HCT116 (cell line): ENCODE measurements around the gene FERMT3. TPM values are rescaled to one million over a fixed set of nuclear protein-coding genes. Genes with fewer than 3 reads are reported as not detected.

Experiments used
- ATAC-seq: fragments of 200-7000 bp; cut with Tn5 transposase; 2 replicates; pipeline ENCODE4 v1.9.1; 2020; ENCODE audit warnings: mild to moderate bottlenecking, moderate library complexity
- BruUV-seq: library from RNA; stranded (reverse); fragments of 400-500 nt; replicated peaks from 2 replicates; lab custom pipeline; 2021; lab: Mats Ljungman, UMichigan
- CTCF ChIA-PET: fragments of 300-600 bp; sonication (Branson Sonifier 250); formaldehyde crosslinking; loops from one replicate; lab custom pipeline; 2021; ENCODE audit warnings: antibody characterized with exemption; lab: Charles Lee
- POLR2A ChIA-PET: fragments of 300-600, 350-600 bp; sonication (Branson Sonifier 250); formaldehyde crosslinking; loops from one replicate; lab custom pipeline; 2021; ENCODE audit warnings: antibody characterized with exemption; lab: Charles Lee
- RAD21 ChIA-PET, 2 experiments: fragments of 300-600 bp; sonication (Branson Sonifier 250); formaldehyde crosslinking; loops; one replicate each; lab custom pipeline; 2023; ENCODE audit warnings: low total read pairs in 2 of 2; ENCODE audit not compliant: uncharacterized antibody in 2 of 2, unreplicated experiment in 2 of 2, low non-redundant PET in 1 of 2; lab: Charles Lee
- DNase-seq: peaks from one replicate; pipeline ENCODE4 v3.0.0-alpha.2; 2010; ENCODE audit warnings: low read depth, low spot score
- H2AFZ ChIP-seq: fragments of 200-600 bp; shearing (Covaris generic), sonication (generic); 2 replicates; pipeline ENCODE4 v1.6.1; 2017; ENCODE audit warnings: low read depth, mixed run types, mixed read lengths, antibody characterized with exemption, low read length; ENCODE audit not compliant: poor library complexity, severe bottlenecking
- H3K27ac ChIP-seq: 2 replicates; pipeline ENCODE4 v1.5.1; 2012; ENCODE audit warnings: low read depth, low read length
- H3K27me3 ChIP-seq: fragments of 200-600 bp; sonication (generic); 2 replicates; pipeline ENCODE4 v1.6.1; 2016; ENCODE audit warnings: mixed run types, low read length, mixed read lengths; ENCODE audit not compliant: insufficient read depth
- H3K36me3 ChIP-seq, 2 experiments: fragments of 200-500 bp in 1 of 2; fragments of 200-600 bp in 1 of 2; sonication (Bioruptor generic) in 1 of 2; sonication (generic) in 1 of 2; 2 replicates each; pipeline versions ENCODE4 v1.5.1 to v1.6.1; 2014 to 2016; ENCODE audit warnings: low read length in 2 of 2, inconsistent platforms in 1 of 2, mixed read lengths in 1 of 2, mixed run types in 1 of 2; ENCODE audit not compliant: insufficient read depth in 2 of 2, control insufficient read depth in 1 of 2
- H3K4me1 ChIP-seq, 2 experiments: fragments of 200-600 bp in 1 of 2; sonication (generic) in 1 of 2; 2 replicates each; pipeline versions ENCODE4 v1.5.1 to v1.6.1; 2012 to 2017; ENCODE audit warnings: low read length in 2 of 2, inconsistent platforms in 1 of 2, mild to moderate bottlenecking in 1 of 2, mixed read lengths in 1 of 2, mixed run types in 1 of 2, moderate library complexity in 1 of 2; ENCODE audit not compliant: insufficient read depth in 2 of 2, control insufficient read depth in 1 of 2
- H3K4me2 ChIP-seq: fragments of 200-600 bp; sonication (generic); 2 replicates; pipeline ENCODE4 v1.6.1; 2017; ENCODE audit warnings: mixed run types, low read length, mixed read lengths
- H3K4me3 ChIP-seq, 2 experiments: fragments of 200-600 bp in 1 of 2; sonication (generic) in 1 of 2; replicated peaks in 1 of 2; 2 replicates each; pipeline ENCODE4 v1.5.1; 2011 to 2016; ENCODE audit warnings: low read length in 2 of 2, control low read depth in 1 of 2, low read depth in 1 of 2, mild to moderate bottlenecking in 1 of 2, mixed read lengths in 1 of 2, mixed run types in 1 of 2
- H3K79me2 ChIP-seq: fragments of 200-600 bp; sonication (generic); 2 replicates; pipeline ENCODE4 v1.6.1; 2017; ENCODE audit warnings: mild to moderate bottlenecking, mixed run types, low read length, moderate library complexity, mixed read lengths; ENCODE audit not compliant: insufficient read depth
- H3K9ac ChIP-seq: fragments of 200-600 bp; sonication (generic); 2 replicates; pipeline ENCODE4 v1.6.1; 2016; ENCODE audit warnings: low read length, mixed read lengths
- H3K9me2 ChIP-seq: fragments of 200-600 bp; sonication (generic), shearing (Covaris generic); 2 replicates; pipeline ENCODE4 v1.6.1; 2017; ENCODE audit warnings: mixed run types, mild to moderate bottlenecking, moderate library complexity; ENCODE audit not compliant: insufficient read depth
- H3K9me3 ChIP-seq, 2 experiments: fragments of 200-500 bp in 1 of 2; fragments of 200-600 bp in 1 of 2; sonication (Bioruptor generic) in 1 of 2; sonication (generic) in 1 of 2; 2 replicates each; pipeline ENCODE4 v1.6.1; 2014 to 2017; ENCODE audit warnings: low read length in 2 of 2, mixed read lengths in 2 of 2, inconsistent platforms in 1 of 2, low read depth in 1 of 2, mild to moderate bottlenecking in 1 of 2, mixed run types in 1 of 2, moderate library complexity in 1 of 2; ENCODE audit not compliant: control insufficient read depth in 1 of 2, insufficient read depth in 1 of 2
- H4K20me1 ChIP-seq: fragments of 200-600 bp; sonication (generic), shearing (Covaris generic); 2 replicates; pipeline ENCODE4 v1.6.1; 2017; ENCODE audit warnings: mixed run types, mild to moderate bottlenecking, moderate library complexity; ENCODE audit not compliant: insufficient read depth
- ATF3 ChIP-seq: IDR thresholded peaks from 2 replicates; pipeline ENCODE4 v1.6.1; 2012
- CBX3 ChIP-seq: IDR thresholded peaks from 2 replicates; pipeline ENCODE4 v1.6.1; 2012; ENCODE audit warnings: low read depth
- CEBPB ChIP-seq: IDR thresholded peaks from 2 replicates; pipeline ENCODE4 v1.6.1; 2012; ENCODE audit warnings: low read depth
- ELF1 ChIP-seq: IDR thresholded peaks from 2 replicates; pipeline ENCODE4 v1.6.1; 2012; ENCODE audit warnings: low read depth, borderline replicate concordance
- EZH2 ChIP-seq: fragments of 200-600 bp; sonication (generic); IDR thresholded peaks from 2 replicates; pipeline ENCODE4 v1.6.1; 2017; ENCODE audit warnings: antibody characterized with exemption, mixed run types
- JUND ChIP-seq: IDR thresholded peaks from 2 replicates; pipeline ENCODE4 v1.6.1; 2012
- SP1 ChIP-seq: IDR thresholded peaks from 2 replicates; pipeline ENCODE4 v1.6.1; 2012; ENCODE audit warnings: low read depth
- SRF ChIP-seq: IDR thresholded peaks from 2 replicates; pipeline ENCODE4 v1.6.1; 2012; ENCODE audit warnings: low read depth
- YY1 ChIP-seq: IDR thresholded peaks from 2 replicates; pipeline ENCODE4 v1.6.1; 2011; ENCODE audit warnings: low read length, low read depth, moderate library complexity, mild to moderate bottlenecking; ENCODE audit not compliant: insufficient replicate concordance; ENCODE audit errors: extremely low read depth
- ZBTB33 ChIP-seq: IDR thresholded peaks from 2 replicates; pipeline ENCODE4 v1.6.1; 2011; ENCODE audit warnings: mild to moderate bottlenecking, low read length, moderate library complexity; ENCODE audit not compliant: insufficient replicate concordance; ENCODE audit errors: extremely low read depth
- intact Hi-C: fragments of 100-400 bp; cut with micrococcal nuclease; formaldehyde crosslinking; loops from 2 replicates; pipeline ENCODE4 v1.10.0; 2022
- total RNA-seq: library from RNA; stranded (reverse); gene quantifications from one replicate; pipeline ENCODE4 v1.2.1, GENCODE V29; 2021; ENCODE audit not compliant: unreplicated experiment

The FERMT3 gene
- total RNA-seq, 1 experiment from 2014 or later = 4.3 TPM

- TF ChIP-seq ZBTB33 (no peak), SRF (no peak)
- TF ChIP-seq, all 23 proteins: peak for 0
These were observed 31.0 kb downstream of the FERMT3 start (continued) for GRCh38 chr11:64237484-64237951.

GRCh38 chr11:64238076-64238475, 31.6 kb downstream of the FERMT3 start:
- H3K4me3 ChIP-seq = no peak overlapping the region
- H3K9ac ChIP-seq = 0 out of 2 replicates have a peak overlapping the region, but pooled peaks have one; percentile 30
- ATAC-seq (no peak), DNase-seq (no peak)
- no peaks in the 10 kb centered on the region for H4K20me1 ChIP-seq
- no peak for TF ChIP-seq CEBPB
- no peak for TF ChIP-seq ATF3
- no peak for TF ChIP-seq YY1
- TF ChIP-seq SRF = no peak
- TF ChIP-seq SP1 = no peak
- no peak for TF ChIP-seq EZH2
- TF ChIP-seq JUND = no peak
- TF ChIP-seq CBX3 = no peak
- no peak for TF ChIP-seq ELF1
- intact Hi-C loops = no loop called here
- peaks cover 27 to 58% of the 10 kb centered on the region in 2 experiments for H3K4me1 ChIP-seq
- peaks cover 23% of the 10 kb centered on the region for H3K79me2 ChIP-seq
- H3K36me3 ChIP-seq = peaks cover 0 to 9% of the 10 kb centered on the region in 2 experiments; a peak in 1 of 4 replicates
- no peaks in the 10 kb centered on the region for H3K9me2 ChIP-seq
- POLR2A ChIA-PET = no interaction called here
- no TSS peak for BruUV-seq
- no peaks in the 10 kb centered on the region for H3K9me3 ChIP-seq
- H3K27ac ChIP-seq = no peak overlapping the region; the same call in 1 of the 2 replicates
- H3K27me3 ChIP-seq = no peaks in the 10 kb centered on the region
- CTCF ChIA-PET = no interaction called here
- H3K4me2 ChIP-seq = no peak overlapping the region
- no peak overlapping the region for H2AFZ ChIP-seq
- RAD21 ChIA-PET = no interaction called here
